ENCODE data around the gene RPTOR. TPM values are rescaled to one million over a fixed set of nuclear protein-coding genes. Genes with fewer than 3 reads are reported as not detected.

Gene RPTOR
- polyA plus RNA-seq, 1 of the 3 experiments (the other 2 are of a cell fraction): 14.9 TPM

DNA sequence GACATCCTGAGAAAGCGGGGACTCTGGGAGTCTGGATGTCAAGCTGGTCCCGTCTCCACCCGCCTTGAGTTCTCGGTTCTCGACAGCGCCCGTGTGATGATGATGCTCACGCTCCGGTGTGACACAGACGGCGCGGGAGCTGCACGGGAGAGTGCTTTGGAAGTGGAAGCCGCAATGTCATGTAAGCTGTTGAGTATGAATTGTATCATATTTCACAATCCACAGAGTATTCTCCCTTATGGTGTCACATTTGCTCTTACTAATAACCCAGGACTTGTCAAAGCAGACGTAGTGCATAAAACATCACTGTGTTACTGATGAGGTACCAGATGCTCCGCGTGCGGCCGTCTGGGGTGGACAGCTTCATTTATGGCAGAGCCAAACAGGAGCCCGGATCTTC is 229.5 kb downstream of the RPTOR start:
- H3K9me3 ChIP-seq: no peaks in the 10 kb centered on the region
- H3K36me3 ChIP-seq (replicated peaks in 1 of 2; ENCODE audit: control insufficient read depth in 1 of 2, insufficient read depth in 2 of 2, low read length in 1 of 2): peaks cover 7 to 11% of the 10 kb centered on the region in 2 experiments
- no peak overlapping the region for H2AFZ ChIP-seq (ENCODE audit: low read depth)
- no peak overlapping the region for H3K4me2 ChIP-seq
- peaks cover 0 to 39% of the 10 kb centered on the region in 2 experiments; a peak in 2 of 4 replicates for H3K4me1 ChIP-seq (ENCODE audit: control insufficient read depth in 1 of 2, insufficient read depth in 2 of 2, low read depth in 1 of 2, low read length in 1 of 2)
- H3K9me2 ChIP-seq: no peaks in the 10 kb centered on the region
- H3K27me3 ChIP-seq (ENCODE audit: insufficient read depth): no peaks in the 10 kb centered on the region
- ChIA-PET POLR2A (no interaction called here), CTCF (interaction anchor here (0.7 to 2.1 kb wide), 9 partner anchors 9 to 299 kb away, joined by 3 to 7 read pairs (median 3); no protein-coding TSS in a partner anchor)
- H3F3A ChIP-seq (replicated peaks; ENCODE audit: insufficient read depth): no peaks in the 10 kb centered on the region
- H3K4me3 ChIP-seq (ENCODE audit: low read depth in 2 of 2, low read length in 1 of 2): no peak overlapping the region
- H3K79me2 ChIP-seq (ENCODE audit: insufficient read depth): no peaks in the 10 kb centered on the region
- H3K9ac ChIP-seq: no peak overlapping the region
- DNase-seq: no peak
- 97% methylated on average over 20 of the region's 20 CpGs for WGBS (ENCODE audit: low lambda C conversion rate)
- H4K20me1 ChIP-seq (ENCODE audit: insufficient read depth): no peaks in the 10 kb centered on the region
- H3K27ac ChIP-seq (ENCODE audit: low read depth in 2 of 2, low read length in 1 of 2): peak overlapping the region in 1 of 2 experiments; percentile 56; a peak in 2 of 4 replicates
- TF ChIP-seq RXRA (IDR thresholded peaks at IDR 0.05; ENCODE audit: borderline replicate concordance, low read depth) (no peak), JUND (IDR thresholded peaks at IDR 0.05) (no peak), MXI1 (IDR thresholded peaks at IDR 0.05; ENCODE audit: low read depth, low read length) (no peak), SMC3 (IDR thresholded peaks at IDR 0.05; ENCODE audit: low read depth, low read length) (no peak), GATA2 (CRISPR knock-in tag; IDR thresholded peaks at IDR 0.05) (no peak), GABPA (IDR thresholded peaks at IDR 0.05; ENCODE audit: low read depth) (no peak)
- TF ChIP-seq, protein P1, sequence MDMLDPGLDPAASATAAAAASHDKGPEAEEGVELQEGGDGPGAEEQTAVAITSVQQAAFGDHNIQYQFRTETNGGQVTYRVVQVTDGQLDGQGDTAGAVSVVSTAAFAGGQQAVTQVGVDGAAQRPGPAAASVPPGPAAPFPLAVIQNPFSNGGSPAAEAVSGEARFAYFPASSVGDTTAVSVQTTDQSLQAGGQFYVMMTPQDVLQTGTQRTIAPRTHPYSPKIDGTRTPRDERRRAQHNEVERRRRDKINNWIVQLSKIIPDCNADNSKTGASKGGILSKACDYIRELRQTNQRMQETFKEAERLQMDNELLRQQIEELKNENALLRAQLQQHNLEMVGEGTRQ (IDR thresholded peaks at IDR 0.05; ENCODE audit: borderline replicate concordance, low read depth, low read length): no peak

DNA sequence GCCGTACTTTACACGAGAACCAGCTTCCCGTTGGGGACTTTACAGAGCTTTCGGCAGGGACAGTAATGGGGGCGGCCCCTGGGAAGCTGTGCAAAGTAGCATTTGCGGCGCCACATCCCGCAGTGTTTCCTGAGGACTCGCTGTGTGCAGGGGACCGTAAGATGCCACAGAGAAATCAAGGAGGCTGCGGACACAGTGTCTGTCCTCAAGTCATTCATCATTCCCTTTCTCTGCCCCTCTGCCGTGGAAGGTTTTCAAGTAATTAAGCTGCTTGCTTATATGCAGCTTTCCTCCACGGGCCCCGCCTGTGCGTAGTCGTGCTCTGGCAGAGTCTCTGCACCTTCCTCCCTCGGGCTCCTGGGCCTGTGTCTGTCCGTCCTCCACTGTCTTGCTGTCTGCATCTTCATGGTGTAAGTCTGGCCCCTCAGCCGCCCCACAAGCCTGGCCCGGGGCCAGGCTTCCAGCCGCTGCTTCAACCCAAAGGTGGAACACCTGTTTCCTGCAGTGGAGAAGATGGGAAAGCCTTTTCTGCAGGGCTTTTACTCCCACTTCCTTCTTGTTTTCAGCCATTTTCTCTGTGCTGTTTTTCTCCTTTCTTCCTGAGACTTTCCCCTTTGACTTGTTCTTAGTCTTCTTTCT is 230.1 kb downstream of the RPTOR start:
- no peaks in the 10 kb centered on the region for H3K9me2 ChIP-seq
- CTCF ChIA-PET: interaction anchor here (0.8 to 2.1 kb wide), 5 partner anchors 8 to 299 kb away, joined by 3 to 7 read pairs (median 4); no protein-coding TSS in a partner anchor
- H3K36me3 ChIP-seq (replicated peaks in 1 of 2; ENCODE audit: control insufficient read depth in 1 of 2, insufficient read depth in 2 of 2, low read length in 1 of 2): peaks cover 7 to 11% of the 10 kb centered on the region in 2 experiments
- H3K9ac ChIP-seq: no peak overlapping the region
- no peak overlapping the region for H3K27ac ChIP-seq (ENCODE audit: low read depth in 2 of 2, low read length in 1 of 2)
- 92% methylated on average over 21 of the region's 21 CpGs for WGBS (ENCODE audit: low lambda C conversion rate)
- POLR2A ChIA-PET: no interaction called here
- no peak for DNase-seq
- no peaks in the 10 kb centered on the region for H3K27me3 ChIP-seq (ENCODE audit: insufficient read depth)
- H4K20me1 ChIP-seq (ENCODE audit: insufficient read depth): no peaks in the 10 kb centered on the region
- H2AFZ ChIP-seq (ENCODE audit: low read depth): no peak overlapping the region
- H3K9me3 ChIP-seq: no peaks in the 10 kb centered on the region
- TF ChIP-seq, protein P2, sequence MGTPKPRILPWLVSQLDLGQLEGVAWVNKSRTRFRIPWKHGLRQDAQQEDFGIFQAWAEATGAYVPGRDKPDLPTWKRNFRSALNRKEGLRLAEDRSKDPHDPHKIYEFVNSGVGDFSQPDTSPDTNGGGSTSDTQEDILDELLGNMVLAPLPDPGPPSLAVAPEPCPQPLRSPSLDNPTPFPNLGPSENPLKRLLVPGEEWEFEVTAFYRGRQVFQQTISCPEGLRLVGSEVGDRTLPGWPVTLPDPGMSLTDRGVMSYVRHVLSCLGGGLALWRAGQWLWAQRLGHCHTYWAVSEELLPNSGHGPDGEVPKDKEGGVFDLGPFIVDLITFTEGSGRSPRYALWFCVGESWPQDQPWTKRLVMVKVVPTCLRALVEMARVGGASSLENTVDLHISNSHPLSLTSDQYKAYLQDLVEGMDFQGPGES (IDR thresholded peaks at IDR 0.05; ENCODE audit: low read depth, low read length): no peak
- TF ChIP-seq SIN3A (IDR thresholded peaks at IDR 0.05; ENCODE audit: borderline replicate concordance, low read depth, low read length): no peak
- H3K4me3 ChIP-seq (ENCODE audit: low read depth in 2 of 2, low read length in 1 of 2): no peak overlapping the region
- peaks cover under 1 to 46% of the 10 kb centered on the region in 2 experiments; a peak in 3 of 4 replicates for H3K4me1 ChIP-seq (ENCODE audit: control insufficient read depth in 1 of 2, insufficient read depth in 2 of 2, low read depth in 1 of 2, low read length in 1 of 2)
- H3K79me2 ChIP-seq (ENCODE audit: insufficient read depth): no peaks in the 10 kb centered on the region
- no peaks in the 10 kb centered on the region for H3F3A ChIP-seq (replicated peaks; ENCODE audit: insufficient read depth)
- no peak overlapping the region for H3K4me2 ChIP-seq
